Stimulated activated CD8-positive, alpha-beta memory T cell treated with anti-CD3 and anti-CD28 coated beads, Interleukin-2, amount 100 ng/mL, for 48 hours (primary cell): ENCODE measurements around the gene EPB41L5.
"Not testable (repeated sequence)": the region's sequence is repeated elsewhere in the genome, so short reads cannot be mapped to it uniquely, and the experiment has no call there.

Source experiments
- DNase-seq, 2 donors: peaks; one replicate each; pipeline ENCODE4 v3.0.0-alpha.2; 2020; ENCODE audit warnings: low read depth in 2 of 2

The EPB41L5 gene

DNA sequence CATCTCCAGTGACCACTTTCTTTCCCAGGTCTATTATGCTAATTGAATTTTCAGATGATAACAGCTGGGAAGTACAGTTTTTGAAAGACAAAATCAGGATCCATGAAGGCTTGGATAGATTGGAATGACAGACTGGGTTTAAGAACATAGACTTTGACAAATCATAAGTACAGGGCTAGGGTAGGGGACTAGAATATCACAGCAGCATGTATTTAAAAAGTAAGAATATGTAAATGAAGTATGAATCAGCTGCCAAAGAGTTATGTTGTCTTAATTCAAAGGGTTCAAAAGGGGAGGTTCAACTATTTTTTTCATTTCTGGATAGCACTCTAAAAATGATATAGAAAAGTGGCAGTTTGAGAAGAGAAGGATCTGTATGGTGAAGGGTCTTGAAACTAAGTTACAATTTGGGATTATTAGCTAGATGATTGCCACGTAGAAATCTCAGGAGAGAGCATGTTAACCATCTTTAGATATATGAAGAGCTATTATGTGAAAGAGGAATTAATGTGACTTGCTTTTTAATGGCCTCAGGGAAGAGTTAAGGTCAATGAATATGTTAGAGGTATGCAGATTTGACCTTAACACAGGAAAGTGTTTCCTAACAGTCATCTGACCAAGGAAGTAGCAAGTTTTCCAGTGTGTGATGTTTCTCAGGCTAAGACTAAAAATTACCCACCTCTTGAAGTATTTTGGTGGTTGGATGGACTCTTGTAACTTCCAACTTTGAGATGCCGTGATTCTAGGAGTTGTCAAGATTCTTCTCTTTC, 128.6 kb downstream of the EPB41L5 start:
- DNase-seq: no peak

DNA sequence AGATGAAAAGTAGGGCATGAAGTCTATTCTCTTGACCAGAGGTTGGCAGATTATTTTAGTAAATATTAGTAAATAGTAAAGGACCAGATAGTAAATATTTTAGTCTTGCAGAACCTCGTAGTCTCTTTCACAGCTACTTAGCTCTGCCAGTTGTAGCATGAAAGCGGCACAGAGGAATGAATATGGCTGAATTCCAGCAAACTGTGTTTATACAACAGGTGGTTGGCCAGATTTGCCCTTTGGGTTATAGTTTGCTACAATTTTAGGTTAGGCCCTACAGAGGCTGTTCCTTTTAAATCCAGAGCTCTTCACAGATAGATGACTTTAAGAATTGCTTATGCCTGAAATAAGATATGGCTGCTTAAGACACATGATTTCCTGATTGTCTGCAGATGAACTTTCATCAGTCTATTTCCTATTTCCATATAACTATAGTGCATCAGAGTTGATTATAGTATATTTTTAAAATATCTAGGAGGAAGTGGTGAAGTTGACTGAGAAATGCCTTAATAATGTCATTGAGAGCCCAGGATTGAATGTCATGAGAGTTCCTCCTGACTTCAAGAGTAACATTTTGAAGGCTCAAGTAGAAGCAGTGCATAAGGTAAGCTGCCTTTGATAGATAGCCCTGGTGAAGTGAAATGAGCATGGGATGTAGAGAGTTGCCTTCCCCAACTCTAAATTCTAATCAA, 129.8 kb downstream of the EPB41L5 start:
- DNase-seq: no peak

DNA sequence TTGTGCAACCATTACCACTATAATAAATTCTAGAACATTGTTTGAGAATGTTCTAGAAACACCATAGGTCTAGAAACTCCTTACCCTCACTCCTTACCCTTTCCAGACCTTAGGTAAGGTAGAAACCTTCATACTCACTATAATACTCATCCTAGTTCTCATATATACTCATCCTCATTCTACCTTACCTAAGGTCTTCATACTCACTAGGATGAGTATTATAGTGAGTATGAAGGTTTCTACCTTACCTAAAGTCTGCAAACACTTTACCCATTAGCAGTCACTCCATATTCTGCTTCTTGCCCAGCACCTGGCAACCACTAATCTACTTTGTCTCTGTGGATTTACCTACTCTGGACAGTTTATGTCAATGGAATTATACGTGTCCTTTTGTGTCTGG, 135.4 kb downstream of the EPB41L5 start:
- DNase-seq: no peak

DNA sequence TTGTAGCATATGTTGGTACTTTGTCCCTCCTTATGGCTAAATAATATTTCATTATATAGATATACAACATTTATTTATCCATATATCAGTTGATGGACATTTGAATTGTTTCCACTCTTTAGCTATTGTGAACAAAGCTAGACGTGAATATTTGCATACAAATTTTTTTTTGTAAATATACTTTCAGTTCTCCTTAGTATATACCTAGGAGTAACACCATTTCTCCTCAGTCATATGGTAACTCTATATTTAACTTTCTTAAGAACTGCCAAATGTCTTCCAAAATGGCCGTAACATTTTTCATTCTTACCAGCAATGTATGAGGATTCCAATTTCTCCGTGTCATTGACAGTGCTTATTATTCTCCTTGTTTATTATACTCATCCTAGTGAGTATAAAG, 135.8 kb downstream of the EPB41L5 start:
- no peak for DNase-seq

DNA sequence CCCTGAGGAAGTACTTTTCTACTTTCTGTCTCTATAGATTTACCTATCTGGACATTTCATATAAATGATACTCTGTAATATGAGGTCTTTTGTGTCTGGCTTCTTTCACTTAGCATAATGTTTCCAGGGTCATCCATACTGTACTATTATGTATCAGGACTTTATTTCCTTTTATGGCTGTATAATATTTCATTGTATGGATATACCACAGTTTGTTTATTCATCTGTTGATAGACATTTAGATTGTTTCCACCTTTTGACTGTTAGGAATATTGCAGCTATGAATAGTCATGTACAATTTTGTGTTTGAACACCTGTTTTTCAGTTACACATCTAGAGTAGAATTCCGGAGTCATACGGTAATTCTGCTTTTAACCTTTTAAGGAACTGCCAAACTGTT, 136.5 kb downstream of the EPB41L5 start:
- DNase-seq: no peak

DNA sequence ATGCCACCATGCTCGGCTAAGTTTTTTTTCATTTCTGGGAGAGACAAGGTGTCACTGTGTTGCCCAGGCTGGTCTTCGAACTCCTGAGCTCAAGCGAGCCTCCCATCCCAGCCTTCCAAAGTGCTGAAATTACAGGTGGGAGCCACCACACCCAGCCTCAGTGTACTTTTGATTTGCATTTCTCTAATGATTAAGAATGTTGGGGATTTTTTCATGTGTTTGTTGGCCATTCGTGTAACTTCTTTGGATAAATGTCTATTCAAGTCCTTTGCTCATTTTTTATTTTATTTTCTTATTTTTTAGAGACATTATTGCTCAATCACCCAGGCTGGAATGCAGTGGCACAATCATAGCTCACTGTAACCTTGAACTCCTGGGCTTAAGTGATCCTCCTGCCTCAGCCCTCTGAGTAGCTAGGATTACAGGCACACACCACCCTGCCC, 137.2 kb downstream of the EPB41L5 start:
- no peak for DNase-seq

DNA sequence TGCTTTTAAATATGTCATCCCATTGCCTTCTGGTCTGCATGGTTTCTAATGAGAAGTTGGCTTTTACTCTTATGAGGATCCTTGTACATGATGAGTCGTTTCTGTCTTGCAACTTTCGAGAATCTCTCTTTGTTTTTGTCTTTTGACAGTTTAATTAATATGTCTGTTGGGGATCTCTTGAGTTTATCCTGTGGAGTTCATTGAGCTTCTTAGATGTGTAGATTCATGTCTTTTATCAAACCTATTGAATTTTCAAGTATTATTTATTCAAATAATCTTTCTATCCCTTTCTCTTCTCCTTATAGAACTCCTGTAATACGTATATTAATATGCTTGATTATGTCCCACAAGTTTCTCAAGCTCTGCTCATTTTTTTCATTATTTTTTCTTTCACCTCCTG, 142.4 kb downstream of the EPB41L5 start:
- no peak for DNase-seq

DNA sequence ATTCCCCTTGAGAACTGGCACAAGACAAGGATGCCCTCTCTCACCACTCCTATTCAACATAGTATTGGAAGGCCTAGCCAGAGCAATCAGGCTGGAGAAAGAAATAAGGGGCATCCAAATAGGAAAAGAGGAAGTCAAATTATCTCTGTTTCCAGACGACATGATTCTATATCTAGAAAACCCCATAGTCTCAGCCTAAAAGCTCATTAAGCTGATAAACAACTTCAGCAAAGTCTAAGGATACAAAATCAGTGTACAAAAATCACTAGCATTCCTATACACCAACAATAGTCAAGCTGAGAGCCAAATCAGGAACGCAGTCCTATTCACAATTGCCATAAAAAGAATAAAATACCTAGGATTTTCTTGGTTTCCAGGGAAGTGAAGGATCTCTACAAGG, 145.8 kb downstream of the EPB41L5 start:
- not testable (repeated sequence) for DNase-seq

DNA sequence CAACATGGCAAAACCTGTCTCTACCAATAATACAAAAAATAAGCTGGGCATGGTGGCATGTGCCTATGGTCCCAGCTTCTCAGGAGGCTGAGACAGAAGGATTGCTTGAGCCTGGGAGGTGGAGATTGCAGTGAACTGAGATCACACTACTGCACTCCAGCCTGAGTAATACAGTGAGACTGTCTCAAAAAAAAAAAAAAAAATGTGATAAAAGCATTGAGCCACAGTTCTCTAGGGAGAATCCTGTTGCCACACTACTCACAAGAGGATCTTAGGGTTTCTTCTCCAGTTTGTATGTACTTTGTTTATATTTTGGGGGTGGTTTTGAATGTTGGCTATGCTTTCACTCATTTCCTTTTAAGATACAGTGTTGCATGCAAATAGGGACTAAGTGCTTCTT, 148.3 kb downstream of the EPB41L5 start:
- no peak for DNase-seq

DNA sequence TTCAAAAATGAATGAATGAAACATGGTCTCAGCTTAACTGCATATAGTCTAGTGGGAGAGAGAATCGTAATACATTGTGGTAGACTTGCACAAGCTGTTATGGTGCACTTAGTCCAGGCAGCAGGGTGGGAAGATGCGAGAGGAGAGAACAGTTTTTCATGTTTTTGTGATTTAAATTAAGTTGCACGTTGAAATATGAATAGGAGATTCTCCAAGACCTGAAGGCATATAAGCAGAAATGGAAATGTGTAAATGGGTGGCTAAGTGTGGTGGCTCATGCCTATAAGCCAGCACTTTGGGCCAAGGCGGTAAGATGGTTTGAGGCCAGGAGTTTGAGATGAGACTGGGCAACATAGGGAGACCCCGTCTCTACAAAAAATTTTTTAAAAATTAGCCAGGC, 149.8 kb downstream of the EPB41L5 start:
- no peak for DNase-seq

DNA sequence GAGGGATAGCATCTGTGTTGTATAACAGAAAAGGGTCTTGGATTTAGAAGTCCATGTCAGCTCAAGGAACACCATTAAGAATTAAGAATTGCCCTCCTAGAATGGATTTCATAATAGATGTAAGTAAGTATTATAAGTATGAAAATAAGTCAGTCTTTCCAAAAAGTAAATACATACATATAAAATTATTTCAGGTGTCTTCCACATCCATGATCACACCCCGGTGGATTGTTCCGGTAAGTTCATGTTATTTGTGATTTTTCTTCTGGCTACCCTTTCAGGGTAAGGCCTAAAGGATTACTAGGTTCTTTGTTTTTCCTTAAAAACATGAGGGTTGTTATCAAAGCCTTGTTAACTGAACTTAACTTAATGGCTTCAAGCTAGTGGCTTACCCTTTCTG, 154.4 kb downstream of the EPB41L5 start:
- no peak for DNase-seq

DNA sequence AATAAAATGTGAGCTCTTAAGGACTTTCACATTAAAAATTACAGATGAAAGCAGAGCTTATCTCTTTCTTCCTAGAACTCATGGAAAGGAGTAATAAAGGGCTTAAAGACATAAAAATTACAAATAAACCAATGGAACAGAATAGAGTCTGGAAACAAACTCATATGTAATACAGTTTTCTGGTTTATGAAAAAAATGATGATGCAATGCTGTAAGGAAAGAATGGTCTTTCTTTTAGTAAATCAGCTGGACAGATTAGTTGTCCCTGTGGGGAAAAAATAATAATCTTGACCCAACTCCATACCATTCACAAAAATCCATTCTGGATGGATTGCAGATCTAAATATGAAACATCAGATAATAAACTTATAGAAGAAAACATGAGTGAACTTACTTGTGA, 156.1 kb downstream of the EPB41L5 start:
- DNase-seq: no peak

DNA sequence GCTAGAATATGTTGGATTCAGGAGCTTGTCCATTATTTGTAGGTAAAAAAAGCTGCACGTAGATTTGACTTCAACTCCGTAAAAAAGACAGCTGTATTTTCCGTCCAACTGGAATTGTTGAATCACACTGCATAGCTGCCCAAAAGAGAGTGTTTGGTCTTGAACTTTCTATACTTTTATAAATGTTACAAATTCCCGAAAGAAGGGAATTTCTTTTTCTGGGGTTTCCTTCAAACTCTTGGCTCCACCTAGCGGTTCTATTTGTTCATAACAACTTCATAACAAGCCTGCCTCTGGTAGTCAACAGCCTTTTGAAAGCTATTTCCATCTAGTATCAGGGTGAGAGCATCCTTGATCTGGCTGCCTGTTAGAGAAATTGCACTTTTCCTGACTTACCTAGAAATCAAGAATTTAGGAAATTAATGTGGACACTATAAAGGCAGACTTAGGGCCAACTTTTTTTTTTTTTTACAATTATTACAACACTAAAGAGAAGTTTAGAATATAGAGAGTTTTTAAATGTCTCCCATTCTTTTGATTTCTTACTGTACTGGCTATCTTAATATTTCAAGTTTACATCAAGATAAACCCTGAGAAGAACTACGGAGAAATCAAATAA, 162.2 kb downstream of the EPB41L5 start:
- DNase-seq: no peak

DNA sequence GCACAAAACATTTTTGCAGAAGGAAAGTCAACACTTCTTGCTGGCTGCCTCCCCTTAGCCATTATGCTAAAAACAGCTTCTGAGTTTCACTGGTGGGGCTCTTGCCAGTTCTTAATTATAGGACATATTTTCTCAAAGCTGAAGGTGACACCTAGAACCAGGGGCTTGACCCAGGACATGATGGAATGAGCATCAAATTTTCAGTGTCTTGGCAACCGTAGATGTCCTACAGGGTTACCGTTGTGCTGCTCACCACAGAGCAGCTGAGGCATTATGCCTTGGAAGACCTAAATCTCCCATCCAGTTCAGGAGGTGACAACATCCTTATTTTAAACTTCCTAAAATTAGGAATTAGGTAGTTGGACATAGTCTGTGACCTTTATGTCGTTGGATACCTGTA, 163.6 kb downstream of the EPB41L5 start:
- no peak for DNase-seq

DNA sequence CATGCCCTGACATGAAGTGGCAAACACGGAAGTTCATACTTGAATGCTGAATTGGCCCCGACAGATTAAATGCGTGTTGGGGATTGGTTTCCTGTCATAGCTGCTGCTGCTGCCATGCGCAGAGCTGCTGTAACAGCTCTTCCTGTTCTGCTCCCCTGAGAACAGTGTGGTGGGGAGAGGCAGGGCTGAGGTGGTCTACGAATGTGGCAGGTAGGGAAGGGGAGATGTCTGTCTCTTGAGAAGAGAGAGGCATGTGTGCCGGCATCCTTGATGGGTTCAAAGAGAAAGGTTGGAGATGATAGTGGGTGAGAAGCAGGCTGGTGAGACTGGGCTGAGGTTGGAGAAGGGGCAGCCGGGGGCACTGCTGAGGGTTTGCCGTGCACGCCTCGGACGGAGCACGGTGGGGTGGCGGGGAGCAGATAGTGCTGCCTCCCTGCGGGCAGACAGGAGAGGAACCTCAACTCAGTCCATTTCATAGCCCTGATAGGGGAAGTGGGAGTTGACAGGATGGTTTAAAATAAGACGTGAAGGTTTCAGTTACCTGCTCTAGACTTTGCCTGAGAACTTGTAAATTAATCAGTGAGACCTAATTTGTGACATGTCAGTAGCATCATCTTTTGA, 164.2 kb downstream of the EPB41L5 start:
- peak; percentile 67 for DNase-seq

DNA sequence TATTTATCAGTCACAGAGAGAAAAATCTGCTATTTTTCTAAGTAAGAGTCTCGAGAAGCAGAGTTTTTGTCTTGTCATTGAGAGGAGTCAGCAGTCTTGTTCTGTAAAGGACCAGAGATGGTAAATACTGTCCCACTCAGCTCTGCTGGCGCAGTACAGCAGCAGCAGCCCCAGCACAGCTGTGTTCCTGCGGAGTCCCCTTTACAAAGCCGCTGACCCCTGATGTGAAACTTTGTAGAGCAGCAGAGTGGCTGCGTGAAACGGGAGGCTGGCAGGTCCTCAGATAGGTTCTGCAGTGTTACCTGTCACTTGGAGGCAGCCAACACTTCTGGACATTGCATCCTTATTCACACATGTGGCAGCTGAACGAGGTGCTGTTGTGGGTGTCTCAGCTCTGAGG, 165.1 kb downstream of the EPB41L5 start:
- DNase-seq: no peak

DNA sequence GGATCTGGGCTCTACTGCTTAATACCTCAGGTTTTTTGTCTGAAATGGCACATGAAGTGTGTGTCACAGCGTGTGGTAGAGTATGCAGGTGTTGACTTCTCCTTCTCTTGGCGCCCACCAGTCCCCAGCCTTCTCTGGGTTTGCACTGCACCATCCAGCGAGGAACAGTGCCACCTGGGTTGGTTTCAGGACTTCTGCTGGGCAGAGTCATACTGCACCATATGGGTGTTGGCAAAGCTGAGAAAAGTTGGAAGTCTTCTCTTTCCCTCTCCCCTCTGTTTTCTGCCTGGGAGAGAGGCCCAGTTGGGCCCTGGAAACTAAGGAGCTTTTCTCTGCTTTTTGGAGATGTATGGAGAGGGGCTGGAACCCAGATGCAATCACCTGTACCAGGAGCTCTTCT, 166.5 kb downstream of the EPB41L5 start:
- no peak for DNase-seq

DNA sequence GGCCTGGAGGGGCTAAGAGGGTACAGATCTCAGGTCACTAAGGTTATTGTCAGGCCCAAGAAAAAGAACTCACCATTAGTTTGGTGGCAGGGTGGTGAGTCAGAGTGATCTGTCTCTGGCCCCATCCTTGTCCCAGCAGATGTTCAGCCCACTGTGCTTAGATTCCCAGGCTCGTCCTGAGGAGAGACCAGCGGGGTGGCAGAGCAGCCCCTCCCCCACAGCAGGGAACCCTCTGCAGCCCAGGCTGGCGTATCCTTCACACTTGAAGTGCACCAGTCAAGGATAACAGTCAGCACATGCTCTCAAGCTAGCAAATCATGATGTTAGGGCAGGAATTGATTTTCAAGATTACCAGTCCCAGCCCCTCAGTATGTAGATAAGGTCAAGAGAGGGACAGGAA, 167.2 kb downstream of the EPB41L5 start:
- DNase-seq: no peak

DNA sequence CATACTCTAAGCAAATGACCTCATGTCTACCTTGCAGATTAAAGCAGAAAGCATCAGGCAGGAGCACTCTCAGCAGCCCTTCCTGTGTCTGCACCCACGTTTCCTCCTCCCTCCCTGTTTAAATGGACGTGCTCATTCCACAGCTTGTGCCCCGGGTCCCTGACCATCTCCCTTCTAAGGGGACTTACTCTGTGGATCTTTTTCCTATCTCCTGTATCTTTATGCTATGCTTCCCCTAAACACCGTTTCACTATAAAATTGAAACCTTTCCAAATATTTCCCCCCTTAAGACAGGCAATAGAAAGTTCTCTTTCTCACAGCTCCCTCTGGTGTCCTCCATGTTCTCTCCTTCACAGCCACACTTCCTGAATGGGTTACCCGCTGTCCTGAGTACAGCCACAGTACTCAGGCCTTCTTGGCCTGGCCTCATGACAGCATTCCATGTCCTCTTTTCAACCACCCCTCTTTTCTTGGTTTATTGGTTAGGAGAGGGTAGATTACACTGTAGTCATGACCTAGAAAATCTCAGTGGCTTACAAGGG, 169.2 kb downstream of the EPB41L5 start:
- DNase-seq: no peak

DNA sequence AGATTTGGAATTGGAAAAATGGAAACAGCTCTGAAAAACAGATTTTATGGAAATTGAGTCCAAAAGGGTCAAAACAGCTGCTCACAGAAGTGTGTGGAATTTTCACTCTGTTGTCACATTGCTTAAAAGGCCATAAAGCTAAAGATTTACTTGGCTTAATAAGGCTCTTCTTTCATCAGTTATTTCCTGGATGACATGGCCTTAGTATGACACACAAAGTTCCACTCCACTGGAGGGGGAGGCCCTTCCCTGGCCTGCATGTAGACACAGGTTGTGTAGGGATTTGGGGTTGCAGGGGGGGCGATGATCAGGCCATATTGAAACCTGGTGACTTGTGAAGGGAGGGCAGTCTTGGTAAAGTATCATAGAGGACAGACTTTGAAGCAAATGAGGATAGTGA, 176.3 kb downstream of the EPB41L5 start:
- no peak for DNase-seq

DNA sequence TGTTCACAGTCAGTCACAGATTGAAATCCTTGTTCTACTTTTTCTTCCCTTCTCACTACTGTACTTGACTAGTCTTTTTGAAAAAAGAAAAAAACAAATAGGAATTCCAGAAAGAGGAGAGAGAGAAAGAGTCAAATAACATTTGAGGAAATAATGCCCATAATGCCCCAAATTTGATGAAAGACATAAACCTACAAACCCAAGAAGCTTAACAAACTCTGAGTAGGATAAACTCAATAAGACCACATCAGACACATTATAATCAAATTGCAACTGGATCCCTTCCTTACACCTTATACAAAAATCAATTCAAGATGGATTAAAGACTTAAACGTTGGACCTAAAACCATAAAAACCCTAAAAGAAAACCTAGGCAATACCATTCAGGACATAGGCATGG, 179.4 kb downstream of the EPB41L5 start:
- no peak for DNase-seq

DNA sequence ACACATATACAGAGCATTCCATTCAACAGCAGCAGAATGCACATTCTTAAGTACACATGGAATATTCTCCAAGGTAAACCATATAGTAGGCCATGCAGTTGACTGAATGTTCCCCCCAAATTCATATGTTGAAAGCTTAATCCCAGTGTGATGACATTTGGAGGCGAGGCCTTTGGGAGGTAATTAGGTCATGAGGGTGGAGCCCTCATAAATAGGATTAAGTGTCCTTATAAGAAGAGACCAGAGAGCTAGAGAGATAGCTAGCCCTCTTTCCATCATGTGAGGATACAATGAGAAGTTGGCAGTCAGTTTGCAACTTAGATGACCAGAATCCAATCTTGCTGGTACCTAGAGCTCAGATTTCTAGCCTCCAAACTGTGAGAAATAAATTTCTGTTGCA, 182.7 kb downstream of the EPB41L5 start:
- DNase-seq: no peak
